ENCODE results near the gene LCE7A.
A peak's percentile ranks its signal among the peaks of the same experiment; 100 is the strongest.

LCE7A gene
- total RNA-seq: 0 to 0.44 (median 0) reads per million in 17 experiments

- DNase-seq: no peak
Measured at GRCh38 chr1:152859696-152860095, at the start of gene LCE7A. Gene LCE7A (plus strand): TSS chr1:152859996. CDS start chr1:152860698, 702 bp downstream.

- no peak for DNase-seq
Measured at GRCh38 chr1:152811050-152811449, 48.7 kb upstream of the LCE7A start.

GRCh38 chr1:152811671-152812070 is 48.1 kb upstream of the LCE7A start, which contains the start of gene LCE1B:
Gene LCE1B (plus strand): TSS chr1:152811971. CDS start chr1:152812447, 476 bp downstream.
- DNase-seq: no peak

GRCh38 chr1:152817309-152817708 is 42.5 kb upstream of the LCE7A start:
- no peak for DNase-seq

GRCh38 chr1:152823294-152823693 is 36.5 kb upstream of the LCE7A start:
- DNase-seq: no peak

GRCh38 chr1:152824964-152825363 is 34.8 kb upstream of the LCE7A start:
- no peak for DNase-seq

- DNase-seq: no peak
Measured at GRCh38 chr1:152827173-152827572, 32.6 kb upstream of the LCE7A start, which contains the start of gene LCE1A. Gene LCE1A (plus strand): TSS chr1:152827473. CDS start chr1:152827473, 0 bp downstream.

GRCh38 chr1:152836870-152837269 is 22.9 kb upstream of the LCE7A start:
- no peak for DNase-seq

- DNase-seq: no peak
Measured at GRCh38 chr1:152842556-152842955, 17.2 kb upstream of the LCE7A start, which contains the start of gene LCE6A. Gene LCE6A (plus strand): TSS chr1:152842856. CDS start chr1:152843521, 665 bp downstream.

GRCh38 chr1:152855661-152856060 is 4.1 kb upstream of the LCE7A start:
- no peak for DNase-seq

GRCh38 chr1:152858062-152858461 is 1.7 kb upstream of the LCE7A start:
- DNase-seq: no peak

- DNase-seq: no peak
Measured at GRCh38 chr1:152860129-152860528, 333 bp downstream of the LCE7A start.

- no peak for DNase-seq
Measured at GRCh38 chr1:152861374-152861773, 1.6 kb downstream of the LCE7A start.

- DNase-seq: no peak
Measured at GRCh38 chr1:152864443-152864842, 4.6 kb downstream of the LCE7A start.

GRCh38 chr1:152866321-152866720 is 6.5 kb downstream of the LCE7A start:
- DNase-seq: no peak

GRCh38 chr1:152869808-152870419 is 10.1 kb downstream of the LCE7A start:
- DNase-seq: peak; percentile 67 to 85 (median 80)

- DNase-seq: peak; percentile 11 to 37 (median 30)
Measured at GRCh38 chr1:152870831-152871730, 11.3 kb downstream of the LCE7A start.

- no peak for DNase-seq
Measured at GRCh38 chr1:152871731-152872126, 11.9 kb downstream of the LCE7A start.

- no peak for DNase-seq
Measured at GRCh38 chr1:152873495-152873894, 13.7 kb downstream of the LCE7A start.

- no peak for DNase-seq
Measured at GRCh38 chr1:152876827-152877226, 17.0 kb downstream of the LCE7A start.

- DNase-seq: peak; percentile 30 to 61 (median 38)
Measured at GRCh38 chr1:152878042-152878441, 18.2 kb downstream of the LCE7A start, which contains the start of gene SMCP. Gene SMCP (plus strand): TSS chr1:152878322. CDS start chr1:152884423, 6,101 bp downstream.

- DNase-seq: no peak
Measured at GRCh38 chr1:152879559-152880198, 19.9 kb downstream of the LCE7A start.

- no peak for DNase-seq
Measured at GRCh38 chr1:152880316-152880715, 20.5 kb downstream of the LCE7A start.
